Muscle of leg (tissue), 16 donors: Measurements from ENCODE around the gene HMGCS2. TPM values are rescaled to one million over a fixed set of nuclear protein-coding genes. Genes with fewer than 3 reads are reported as not detected.
A peak's percentile ranks its signal among the peaks of the same experiment; 100 is the strongest.

Source experiments
- DNase-seq: peaks from one replicate; pipeline ENCODE4 v3.0.0; 2013
- H3K27ac ChIP-seq: one replicate; pipeline ENCODE4 v1.5.1; 2013; ENCODE audit warnings: mild to moderate bottlenecking, low read length, control low read depth
- H3K27me3 ChIP-seq: one replicate; pipeline ENCODE4 v1.6.1; 2013; ENCODE audit warnings: low read length; ENCODE audit not compliant: control insufficient read depth, insufficient read depth
- H3K36me3 ChIP-seq: one replicate; pipeline ENCODE4 v1.6.1; 2013; ENCODE audit warnings: low read length; ENCODE audit not compliant: control insufficient read depth, insufficient read depth
- H3K4me1 ChIP-seq: one replicate; pipeline ENCODE4 v1.6.1; 2013; ENCODE audit warnings: low read length; ENCODE audit not compliant: control insufficient read depth, insufficient read depth
- H3K4me3 ChIP-seq: one replicate; pipeline ENCODE4 v1.5.1; 2013; ENCODE audit warnings: low read length, control low read depth
- H3K9me3 ChIP-seq: replicated peaks from 2 replicates; pipeline ENCODE4 v1.6.1; 2013; ENCODE audit warnings: low read depth, low read length; ENCODE audit not compliant: control insufficient read depth
- WGBS: methylation state at CpG from one replicate; pipeline ENCODE4 v1.1.5; 2013; ENCODE audit warnings: missing lambda C conversion rate; ENCODE audit not compliant: insufficient coverage; 5-methylcytosine and 5-hydroxymethylcytosine counted together
- long read RNA-seq, 11 donors: transcript quantifications; one replicate each; lab custom pipeline, GENCODE V29; 2026
- polyA plus RNA-seq, 8 donors: library from polyadenylated mRNA; unstranded; fragments of 120-200 nt; gene quantifications; one replicate each; pipeline versions ENCODE4 v1.2.1 to v1.2.3, GENCODE V29; 2013; ENCODE audit warnings: inconsistent platforms in 1 of 8, low replicate concordance in 1 of 8; ENCODE audit not compliant: insufficient read length in 8 of 8, insufficient read depth in 1 of 8
- total RNA-seq: library from RNA; stranded (reverse); fragments of 120-200 nt; gene quantifications from one replicate; pipeline ENCODE4 v1.2.4, GENCODE V29; 2013

The HMGCS2 gene
- total RNA-seq, result 0.13 TPM
- polyA plus RNA-seq, result 1 to 10 TPM in 3 of 8 donors, under 1 TPM in 1, not detected in 4; 0.14 to 2.9 (median 1.3) TPM
- long read RNA-seq, donor 1, result 0 reads
- long read RNA-seq, donor 2, result 0 reads
- long read RNA-seq, donor 3, result 0 reads
- long read RNA-seq, donor 4, result 0 reads
- long read RNA-seq, donor 5, result 0 reads
- long read RNA-seq, donor 6, partial matches to known transcripts, result 0 of 1 reads
- long read RNA-seq, donor 6, other reads (novel, unspliced or antisense), result 0 of 1 reads
- long read RNA-seq, donor 7, result 0 reads
- long read RNA-seq, donor 8, result 0 reads
- long read RNA-seq, donor 9, result 0 reads
- long read RNA-seq, donor 10, result 0 reads
- long read RNA-seq, donor 11, result 0 reads

DNA sequence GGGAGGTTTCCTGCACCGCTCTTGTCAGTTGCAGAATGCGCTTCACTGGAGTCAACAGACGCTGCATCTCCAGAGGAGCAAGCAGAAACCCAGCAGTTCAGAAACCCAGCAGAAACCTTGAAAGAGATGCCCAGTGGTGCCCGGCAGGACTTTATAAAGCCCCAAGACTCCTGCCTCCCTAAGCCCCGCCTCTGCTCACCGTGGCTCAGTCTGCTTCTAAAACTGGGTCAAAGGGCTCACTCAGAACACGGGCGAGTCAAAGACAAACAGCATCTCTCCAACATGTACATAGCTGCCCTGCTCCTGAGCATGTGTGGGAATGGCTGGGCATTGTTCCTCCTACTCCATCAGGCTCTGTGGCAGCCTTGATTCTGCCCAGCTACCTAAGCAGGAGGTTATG lies at the start of gene HMGCS2:
Gene HMGCS2, minus strand, starts transcription at position 128 of the 400 bp plus-strand sequence. Its CDS starts 61 bp downstream, at position 67.
- Histone ChIP-seq H3K36me3 (no peaks in the 10 kb centered on the region), H3K4me1 (peaks cover 8% of the 10 kb centered on the region), H3K27ac (no peak within 1 kb of the TSS), H3K4me3 (no peak within 1 kb of the TSS), H3K27me3 (peaks cover 3% of the 10 kb centered on the region), H3K9me3 (peaks cover 2% of the 10 kb centered on the region)
- 90% methylated on average over 5 of the region's 8 CpGs for WGBS
- no peak for DNase-seq

DNA sequence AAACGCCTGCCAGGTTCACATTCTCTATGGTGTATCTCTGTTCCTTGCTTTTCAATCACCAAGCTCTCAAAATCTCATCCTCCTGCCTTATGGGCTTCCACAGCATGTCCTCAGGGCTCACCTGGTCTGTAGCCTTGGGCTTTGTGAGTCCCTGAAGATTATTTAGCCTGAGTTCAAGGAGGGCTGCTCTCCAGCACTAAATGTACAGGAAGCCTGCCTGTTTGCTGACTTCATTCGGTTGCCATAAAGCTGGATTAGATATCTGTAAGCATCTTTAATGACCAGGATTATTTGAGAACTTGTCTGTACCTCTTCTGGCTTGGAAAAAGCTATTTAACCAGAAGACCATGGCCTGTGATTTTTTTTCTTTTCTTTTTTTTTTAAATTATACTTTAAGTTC lies 49.5 kb upstream of the HMGCS2 start:
- Histone ChIP-seq H3K27ac (no peak overlapping the region), H3K4me3 (no peak overlapping the region), H3K36me3 (no peaks in the 10 kb centered on the region), H3K9me3 (no peaks in the 10 kb centered on the region), H3K4me1 (peaks cover 11% of the 10 kb centered on the region), H3K27me3 (peaks cover 3% of the 10 kb centered on the region)
- DNase-seq, result no peak
- no CpG with 5 or more reads among the region's 2 CpGs for WGBS

DNA sequence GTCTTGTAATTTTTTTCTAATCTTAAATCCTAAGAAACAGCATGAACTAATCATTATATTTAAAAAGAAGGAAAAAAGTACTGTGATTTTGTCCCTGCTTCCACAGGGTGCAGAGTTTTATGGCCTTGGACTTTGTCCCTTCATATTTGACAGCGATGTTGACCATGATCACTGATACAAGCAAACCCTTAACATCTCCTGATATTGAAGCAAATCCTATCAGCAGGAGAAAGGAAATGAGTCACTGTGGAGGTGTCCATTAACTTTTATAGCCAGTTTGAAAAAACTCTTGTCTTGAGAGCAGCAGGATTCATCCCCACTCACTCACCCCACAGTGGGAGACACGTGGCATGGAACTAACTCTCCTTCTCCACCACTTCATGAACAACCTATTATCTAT lies 47.7 kb upstream of the HMGCS2 start:
- Histone ChIP-seq H3K4me3 (no peak overlapping the region), H3K27me3 (no peaks in the 10 kb centered on the region)
- 33% methylated on average over 1 of the region's 2 CpGs for WGBS

DNA sequence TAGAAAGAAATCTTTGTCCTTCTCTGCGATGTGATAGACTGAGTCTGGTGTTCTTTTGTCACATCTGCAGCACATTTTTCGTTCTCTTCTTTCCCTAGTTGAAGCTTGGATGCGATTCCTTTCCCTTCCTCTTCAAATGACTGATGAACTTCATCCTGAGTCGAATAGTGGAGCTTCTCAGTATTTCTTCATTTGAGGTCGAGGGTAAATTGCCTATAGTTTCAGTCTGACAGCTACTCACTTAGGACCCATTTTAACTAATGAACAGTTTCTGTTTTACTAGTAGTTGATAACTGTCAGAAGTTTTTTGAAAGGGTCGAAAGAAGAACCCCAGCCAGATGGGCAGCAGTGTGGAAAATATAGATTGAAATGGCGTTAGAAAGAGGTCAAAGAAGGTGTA lies 47.2 kb upstream of the HMGCS2 start:
- 76% methylated on average over 5 of the region's 7 CpGs for WGBS
- Histone ChIP-seq H3K4me1 (no peaks in the 10 kb centered on the region), H3K9me3 (no peaks in the 10 kb centered on the region), H3K4me3 (no peak overlapping the region), H3K27ac (no peak overlapping the region), H3K36me3 (no peaks in the 10 kb centered on the region), H3K27me3 (no peaks in the 10 kb centered on the region)
- no peak for DNase-seq

More for the DNA sequence above, 47.7 kb upstream of the HMGCS2 start:
- no peak for DNase-seq
- no peaks in the 10 kb centered on the region for H3K36me3 ChIP-seq
- no peaks in the 10 kb centered on the region for H3K9me3 ChIP-seq
- no peak overlapping the region for H3K27ac ChIP-seq
- no peaks in the 10 kb centered on the region for H3K4me1 ChIP-seq

DNA sequence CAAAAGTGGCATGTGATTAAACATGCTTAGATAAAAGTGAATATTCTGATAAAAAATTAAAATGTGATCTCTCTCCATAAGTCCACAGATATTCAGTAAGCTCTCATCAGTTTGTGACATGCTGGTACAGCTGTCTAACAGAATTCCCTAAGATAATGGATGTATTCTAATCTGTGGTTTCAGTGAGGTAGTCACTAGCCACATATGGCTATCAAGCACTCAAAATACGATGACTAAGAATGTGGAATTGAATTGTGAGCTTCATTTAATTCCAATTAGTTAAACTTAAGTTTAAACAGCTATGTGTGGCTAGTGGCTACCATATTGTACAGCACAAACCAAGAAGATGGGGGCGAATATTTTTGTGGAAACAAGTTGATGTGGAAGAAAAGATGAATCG lies 46.7 kb upstream of the HMGCS2 start:
- no peak for DNase-seq
- Histone ChIP-seq H3K36me3 (no peaks in the 10 kb centered on the region), H3K27me3 (no peaks in the 10 kb centered on the region), H3K9me3 (no peaks in the 10 kb centered on the region), H3K4me3 (no peak overlapping the region), H3K4me1 (no peaks in the 10 kb centered on the region), H3K27ac (no peak overlapping the region)
- WGBS, result 79% methylated on average over 2 of the region's 3 CpGs

DNA sequence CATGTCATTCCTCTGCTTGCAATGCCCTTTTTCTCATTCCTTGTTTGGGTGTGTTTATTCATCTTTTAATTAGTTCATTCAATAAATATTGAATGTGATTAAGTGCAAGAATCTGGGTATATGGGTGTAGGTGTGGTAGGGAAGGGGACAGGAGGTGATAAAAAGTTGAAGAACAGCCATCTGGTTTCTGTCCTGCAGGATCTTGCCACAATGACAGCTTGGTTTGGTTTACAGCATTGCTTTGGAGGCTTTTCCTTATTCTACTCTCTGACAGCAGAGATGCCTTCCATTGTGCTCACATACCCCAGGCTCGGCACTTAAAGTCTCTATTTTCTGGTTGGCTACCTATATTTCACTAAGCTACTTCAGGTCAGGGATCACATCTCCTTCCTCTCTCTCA lies 45.6 kb upstream of the HMGCS2 start:
- Histone ChIP-seq H3K9me3 (no peaks in the 10 kb centered on the region), H3K4me1 (no peaks in the 10 kb centered on the region), H3K4me3 (no peak overlapping the region), H3K27ac (no peak overlapping the region), H3K27me3 (no peaks in the 10 kb centered on the region), H3K36me3 (no peaks in the 10 kb centered on the region)
- no CpG with 5 or more reads among the region's 1 CpG for WGBS
- DNase-seq, result no peak

DNA sequence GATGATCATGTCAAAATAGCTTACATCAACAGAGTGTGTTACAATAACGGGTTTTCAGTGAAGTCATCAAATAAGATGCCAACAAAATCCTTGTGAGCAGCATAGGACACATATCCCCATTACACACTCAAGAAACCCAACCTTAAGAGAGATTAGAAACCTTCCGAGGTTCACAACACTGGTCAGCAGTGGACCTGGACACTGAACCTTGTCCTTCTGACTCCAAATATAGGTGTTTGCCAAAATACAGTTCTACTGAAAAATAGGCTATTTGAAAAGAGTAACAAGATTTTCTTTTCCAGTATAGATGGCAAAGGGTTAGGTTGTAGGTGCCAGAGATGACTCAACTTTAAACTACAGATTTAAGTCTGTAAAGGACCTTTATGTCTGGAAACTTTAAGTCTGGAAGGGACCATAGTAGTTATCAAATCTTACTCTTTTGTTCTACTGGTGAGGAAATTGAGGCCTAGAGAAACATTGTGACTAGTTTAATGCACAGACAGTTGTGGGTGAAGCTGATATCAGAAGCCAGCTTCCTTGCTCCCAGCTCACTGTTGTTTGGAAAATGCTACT lies 43.4 kb upstream of the HMGCS2 start:
- no peak overlapping the region for H3K27ac ChIP-seq
- H3K27me3 ChIP-seq, result peaks cover 4% of the 10 kb centered on the region
- no peaks in the 10 kb centered on the region for H3K4me1 ChIP-seq
- H3K9me3 ChIP-seq, result no peaks in the 10 kb centered on the region
- 88% methylated on average over 1 of the region's 2 CpGs for WGBS
- DNase-seq, result no peak
- H3K36me3 ChIP-seq, result no peaks in the 10 kb centered on the region
- no peak overlapping the region for H3K4me3 ChIP-seq

DNA sequence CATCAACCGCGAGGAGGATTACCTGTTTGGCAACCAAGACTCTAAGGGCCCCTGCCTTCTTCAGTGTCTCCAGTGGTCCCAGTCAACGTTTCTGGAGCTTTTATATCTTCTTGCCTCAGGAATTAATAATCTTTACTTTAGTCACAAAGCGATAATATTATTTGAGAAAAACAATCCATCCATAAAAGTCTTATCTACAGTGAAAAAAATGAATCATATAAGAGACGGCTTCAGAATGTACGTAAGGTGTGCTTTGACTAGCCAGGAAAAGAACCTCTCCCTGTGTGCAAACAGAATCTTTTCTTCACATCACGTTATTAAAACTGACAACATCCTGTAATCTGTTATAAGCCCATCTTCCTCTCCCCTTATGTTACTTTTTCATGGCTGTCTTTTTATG lies 42.7 kb upstream of the HMGCS2 start, which contains the start of gene REG4:
Gene REG4, minus strand, starts transcription at position 74 of the 400 bp plus-strand sequence. CDS start 2,691 bp downstream, outside the sequence.
- H3K27me3 ChIP-seq, result peaks cover 4% of the 10 kb centered on the region
- no peaks in the 10 kb centered on the region for H3K9me3 ChIP-seq
- no peak within 1 kb of the TSS for H3K4me3 ChIP-seq
- no peak within 1 kb of the TSS for H3K27ac ChIP-seq
- WGBS, result no CpG with 5 or more reads among the region's 7 CpGs
- H3K4me1 ChIP-seq, result no peaks in the 10 kb centered on the region
- no peaks in the 10 kb centered on the region for H3K36me3 ChIP-seq
- DNase-seq, result no peak

DNA sequence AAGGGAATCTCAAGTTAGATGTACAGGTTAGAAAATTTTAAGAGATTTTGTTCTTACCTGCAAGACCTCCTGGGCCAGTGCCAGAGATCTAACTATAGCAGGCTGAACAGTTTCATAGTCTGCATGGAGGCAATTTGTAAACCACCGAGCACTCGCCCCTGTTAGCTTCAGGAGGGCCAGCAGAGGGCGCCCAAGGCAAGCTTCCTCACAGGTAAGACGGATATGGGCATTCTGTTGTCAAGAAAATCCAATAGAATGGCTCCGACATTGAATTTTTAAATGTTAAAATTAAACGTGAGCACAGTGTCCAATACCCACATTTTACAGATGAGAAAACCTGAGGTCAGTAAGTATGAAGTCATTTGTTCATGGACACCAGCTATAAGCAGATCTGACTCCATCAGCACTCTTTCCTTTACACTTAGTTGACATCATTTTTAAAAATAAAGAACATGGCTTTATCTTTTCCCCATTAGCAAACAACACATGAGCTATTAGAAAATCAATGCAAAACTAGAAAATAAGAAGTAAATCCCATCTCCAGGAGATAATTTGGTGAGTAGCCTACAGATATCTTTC lies 40.4 kb upstream of the HMGCS2 start:
- Histone ChIP-seq H3K9me3 (no peaks in the 10 kb centered on the region), H3K4me3 (no peak overlapping the region), H3K27ac (no peak overlapping the region), H3K4me1 (no peaks in the 10 kb centered on the region), H3K36me3 (no peaks in the 10 kb centered on the region), H3K27me3 (peaks cover 4% of the 10 kb centered on the region)
- 0% methylated on average over 3 of the region's 6 CpGs for WGBS
- DNase-seq, result peak; percentile 77

DNA sequence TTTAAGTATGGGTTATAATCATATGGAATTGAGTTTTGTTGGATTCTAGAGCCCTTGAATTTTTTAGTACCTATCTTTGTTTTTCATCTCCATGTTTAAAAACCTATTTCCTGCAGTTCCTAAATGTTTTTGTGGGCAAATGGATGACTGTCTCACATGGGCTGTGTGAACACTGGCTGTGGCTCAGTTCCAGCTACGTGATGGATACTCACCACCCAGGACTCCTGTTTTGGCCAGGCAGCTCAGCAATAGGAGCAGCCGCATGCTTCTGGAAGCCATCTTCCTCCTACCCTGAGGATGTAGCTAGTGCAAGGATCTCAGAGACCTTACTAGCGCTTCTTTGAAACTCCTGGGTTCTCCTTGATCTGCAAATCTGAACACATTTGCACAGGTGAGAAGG lies 39.8 kb upstream of the HMGCS2 start:
- Histone ChIP-seq H3K9me3 (no peaks in the 10 kb centered on the region), H3K36me3 (no peaks in the 10 kb centered on the region), H3K4me3 (no peak overlapping the region), H3K4me1 (no peaks in the 10 kb centered on the region), H3K27ac (no peak overlapping the region), H3K27me3 (peaks cover 4% of the 10 kb centered on the region)
- 20% methylated on average over 1 of the region's 3 CpGs for WGBS
- no peak for DNase-seq
